ENCODE data around the gene AGRN.
A peak's percentile ranks its signal among the peaks of the same experiment; 100 is the strongest.
"Not testable (repeated sequence)": the region's sequence is repeated elsewhere in the genome, so short reads cannot be mapped to it uniquely, and the experiment has no call there.

AGRN gene

GRCh38 chr1:1068517-1069055 lies 48.7 kb downstream of the AGRN start:
- peak; percentile 81 for DNase-seq

DNA sequence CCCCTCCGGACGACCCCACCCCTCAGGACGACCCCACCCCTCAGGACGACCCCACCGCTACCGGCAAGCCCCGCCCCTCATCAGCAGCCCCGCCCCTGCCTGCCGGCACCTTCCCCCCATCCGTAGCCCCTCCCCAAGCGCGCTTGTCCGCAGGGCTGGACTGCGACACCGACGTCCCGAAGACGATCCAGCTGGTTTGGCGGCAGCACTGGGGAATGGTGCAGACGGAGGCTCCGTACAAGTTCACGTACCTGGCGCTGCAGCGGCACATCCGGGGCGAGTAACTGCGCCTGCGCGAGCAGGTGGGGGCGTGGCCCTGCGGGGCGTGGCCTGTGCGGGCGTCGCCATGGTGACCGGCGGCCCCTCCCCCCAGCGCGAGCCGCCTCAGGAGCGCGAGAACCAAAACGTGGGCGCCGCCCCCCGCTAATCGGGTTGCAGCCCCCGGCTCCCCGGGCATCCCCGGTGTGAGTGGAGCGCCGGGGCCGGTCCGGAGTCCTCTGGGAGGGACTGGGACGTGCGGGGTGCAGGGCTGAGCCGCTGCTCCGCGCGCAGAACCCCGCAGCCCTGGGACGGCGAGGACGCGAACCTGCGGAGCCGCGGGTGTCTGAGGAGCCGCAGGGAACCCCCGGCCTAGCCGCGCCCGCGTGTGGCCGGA lies 49.3 kb downstream of the AGRN start:
- DNase-seq = peak; percentile 85

- no peak for DNase-seq
Measured at GRCh38 chr1:1069711-1070676, 50.1 kb downstream of the AGRN start.

DNA sequence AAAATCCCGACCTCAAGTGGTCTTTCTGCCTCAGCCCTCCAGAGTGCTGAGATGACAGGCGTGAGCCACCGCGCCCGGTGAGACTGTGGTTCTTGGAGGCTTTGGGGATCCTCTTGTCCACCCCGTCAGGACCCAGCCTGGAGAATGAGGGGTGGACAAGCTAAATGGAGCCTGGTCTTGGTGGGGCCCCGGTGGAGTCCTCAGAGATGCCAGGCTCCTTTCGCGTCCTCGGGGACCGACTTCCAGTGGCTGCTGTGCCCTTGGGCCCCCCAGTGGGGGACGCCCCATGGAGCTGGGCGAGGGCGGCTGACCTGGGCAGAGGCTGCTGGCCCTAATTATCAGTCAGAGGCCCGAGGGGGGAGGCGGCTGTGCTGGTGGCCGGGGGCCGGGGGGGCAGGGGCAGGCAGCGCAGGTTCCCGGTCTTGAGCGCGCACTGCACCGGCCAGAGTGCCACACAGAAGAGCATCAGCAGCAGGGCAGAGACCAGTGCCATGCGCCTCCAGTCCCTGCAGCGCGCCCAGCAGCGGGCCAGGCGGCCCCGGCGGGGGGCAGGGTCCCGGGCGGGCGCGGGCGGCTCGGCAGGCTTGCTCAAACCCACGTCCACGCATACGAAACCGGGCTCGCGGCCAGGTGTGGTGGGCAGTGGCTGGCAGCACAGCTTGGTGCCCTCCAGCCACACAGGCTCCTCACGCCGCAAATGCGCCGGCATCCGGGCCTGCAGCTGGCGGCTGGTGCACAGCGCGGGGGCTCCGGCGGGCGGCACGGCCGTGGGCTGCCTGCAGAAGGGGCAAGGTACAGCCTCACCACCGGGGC lies 51.8 kb downstream of the AGRN start:
- DNase-seq = no peak

DNA sequence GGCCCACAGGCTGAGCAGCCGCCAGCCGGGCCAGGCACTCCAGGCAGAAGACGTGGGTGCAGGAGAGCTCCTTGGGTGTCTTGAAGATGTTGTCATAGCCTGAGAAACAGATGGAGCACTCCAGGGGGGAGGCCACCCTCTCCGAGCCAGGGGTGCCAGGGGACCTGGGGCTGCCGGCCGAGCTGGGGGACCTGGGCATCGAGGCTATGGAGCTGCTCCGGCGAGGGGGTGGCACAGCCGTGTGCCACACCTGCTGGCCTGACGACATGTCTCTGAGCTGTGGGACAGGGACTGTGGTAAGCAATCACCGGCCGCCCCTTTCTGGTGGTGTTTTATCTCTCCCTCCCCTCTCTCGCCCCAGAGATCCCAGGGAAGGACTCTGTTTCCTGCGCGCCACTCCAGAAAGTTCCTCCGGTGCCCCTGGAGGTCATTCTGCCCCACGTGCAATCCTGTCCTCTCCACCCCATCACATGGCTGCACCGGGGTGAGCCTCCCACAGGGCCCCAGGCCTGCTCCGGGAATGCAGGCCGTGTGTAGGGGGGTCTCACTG lies 52.5 kb downstream of the AGRN start:
- no peak for DNase-seq

DNA sequence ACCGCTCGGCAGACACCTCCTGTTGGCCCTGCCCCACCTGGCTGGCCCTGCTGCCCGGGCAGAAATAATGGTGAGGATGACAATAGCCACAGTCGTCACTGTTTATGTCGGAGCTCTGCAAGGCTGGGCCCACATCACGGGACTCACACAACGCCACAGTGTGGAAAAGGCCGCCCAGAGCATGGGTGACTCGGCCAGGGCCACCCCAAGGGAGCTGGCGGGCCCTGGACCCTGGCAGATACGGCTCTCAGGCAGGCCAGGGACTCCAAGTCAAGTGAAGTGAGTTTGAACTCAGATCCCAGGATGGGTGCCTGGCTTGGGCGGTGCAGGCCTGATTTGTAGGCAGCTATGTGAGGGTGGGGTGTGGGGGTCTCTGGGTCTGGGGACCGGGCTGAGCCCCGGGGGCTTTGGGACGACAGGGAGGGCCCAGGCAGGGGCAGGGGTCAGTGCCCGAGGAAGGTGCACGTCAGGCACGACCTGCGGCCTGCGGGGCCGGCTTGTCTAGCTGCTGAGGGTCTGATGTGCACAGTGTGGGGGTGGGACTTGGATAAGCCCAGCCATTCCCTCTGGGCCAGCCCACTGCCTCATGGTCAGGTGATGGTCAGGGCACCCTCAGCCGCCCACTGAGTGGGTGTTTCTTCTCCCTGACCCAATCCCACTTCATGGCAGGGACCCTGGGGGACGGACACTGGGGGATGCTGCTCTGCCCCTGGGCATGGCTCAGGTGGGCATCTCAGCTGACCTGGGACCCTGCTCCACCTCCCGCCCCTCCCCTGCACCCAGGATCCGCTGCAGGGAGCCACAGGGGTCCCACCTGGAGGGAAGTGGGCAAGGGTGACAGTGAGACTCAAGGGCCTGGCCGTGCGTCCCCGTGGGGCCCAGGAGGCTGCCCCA lies 53.2 kb downstream of the AGRN start:
- no peak for DNase-seq

DNA sequence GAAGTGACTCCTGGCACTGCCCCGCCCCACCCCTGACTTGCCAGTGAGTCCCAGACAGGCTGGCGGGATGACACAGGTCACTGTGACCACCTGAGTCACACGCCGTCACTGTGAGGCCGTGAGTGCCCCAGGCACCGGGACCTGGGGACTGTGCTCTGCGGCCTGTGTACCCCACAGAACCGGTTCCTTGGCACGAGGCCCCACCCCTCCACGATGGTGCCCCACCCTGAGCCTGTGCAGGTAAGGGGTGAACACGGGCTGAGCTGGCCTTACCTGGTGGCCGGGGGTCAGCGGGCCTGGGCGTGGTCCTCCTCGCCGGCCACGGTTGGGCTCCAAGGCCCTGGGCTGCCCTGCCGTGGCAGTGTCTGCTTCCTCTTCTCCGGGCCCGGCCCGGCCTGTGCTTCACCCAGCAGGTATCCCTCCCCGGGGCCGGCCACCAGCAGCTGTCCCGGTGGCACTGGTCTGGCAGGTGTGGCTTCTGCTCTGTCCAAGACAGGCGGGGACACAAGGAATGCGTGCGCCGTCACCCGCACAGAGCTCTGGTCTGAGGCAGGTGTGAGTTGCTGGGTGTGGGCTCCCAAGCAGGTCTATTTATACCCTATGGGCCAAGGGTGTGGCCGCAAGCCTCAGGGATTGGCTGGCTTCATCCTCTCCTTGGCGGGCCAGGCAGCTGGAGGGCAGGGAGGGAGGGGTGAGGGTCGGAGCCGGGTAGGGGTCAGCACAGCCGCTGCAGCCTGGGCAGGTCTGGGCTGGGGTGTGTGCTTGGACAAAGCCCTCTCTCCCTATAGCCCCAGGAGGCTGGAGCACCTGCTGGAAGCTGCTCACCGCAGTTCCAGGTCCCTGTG lies 54.0 kb downstream of the AGRN start, which contains the start of gene RNF223:
Gene RNF223 (minus strand): TSS at position 564 of the 845 bp plus-strand sequence. CDS start 1,740 bp downstream, outside the sequence.
- DNase-seq = peak; percentile 46

DNA sequence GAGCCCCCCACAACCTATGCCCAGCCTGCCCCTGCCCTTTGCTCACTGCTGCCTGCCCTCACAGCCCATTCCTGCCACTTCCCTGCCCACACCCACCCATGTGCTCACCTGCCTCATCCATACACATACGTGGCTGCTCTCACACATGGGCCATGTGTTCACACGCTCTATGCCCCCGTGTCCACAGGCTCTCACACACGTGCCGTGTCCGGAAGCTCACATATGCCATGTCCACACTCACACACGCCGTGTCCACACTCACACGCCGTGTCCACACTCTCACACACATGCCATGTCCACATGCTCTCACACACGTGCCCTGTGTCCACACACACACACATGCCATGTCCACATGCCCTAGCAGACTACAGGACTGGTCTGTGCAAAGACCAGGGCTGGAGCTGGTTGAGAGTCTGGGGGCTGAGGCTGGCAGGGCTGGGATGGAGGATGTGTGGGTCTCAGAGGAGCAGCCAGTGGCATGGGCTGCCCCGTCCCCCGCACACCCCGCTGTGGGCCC lies 54.8 kb downstream of the AGRN start:
- DNase-seq = no peak

DNA sequence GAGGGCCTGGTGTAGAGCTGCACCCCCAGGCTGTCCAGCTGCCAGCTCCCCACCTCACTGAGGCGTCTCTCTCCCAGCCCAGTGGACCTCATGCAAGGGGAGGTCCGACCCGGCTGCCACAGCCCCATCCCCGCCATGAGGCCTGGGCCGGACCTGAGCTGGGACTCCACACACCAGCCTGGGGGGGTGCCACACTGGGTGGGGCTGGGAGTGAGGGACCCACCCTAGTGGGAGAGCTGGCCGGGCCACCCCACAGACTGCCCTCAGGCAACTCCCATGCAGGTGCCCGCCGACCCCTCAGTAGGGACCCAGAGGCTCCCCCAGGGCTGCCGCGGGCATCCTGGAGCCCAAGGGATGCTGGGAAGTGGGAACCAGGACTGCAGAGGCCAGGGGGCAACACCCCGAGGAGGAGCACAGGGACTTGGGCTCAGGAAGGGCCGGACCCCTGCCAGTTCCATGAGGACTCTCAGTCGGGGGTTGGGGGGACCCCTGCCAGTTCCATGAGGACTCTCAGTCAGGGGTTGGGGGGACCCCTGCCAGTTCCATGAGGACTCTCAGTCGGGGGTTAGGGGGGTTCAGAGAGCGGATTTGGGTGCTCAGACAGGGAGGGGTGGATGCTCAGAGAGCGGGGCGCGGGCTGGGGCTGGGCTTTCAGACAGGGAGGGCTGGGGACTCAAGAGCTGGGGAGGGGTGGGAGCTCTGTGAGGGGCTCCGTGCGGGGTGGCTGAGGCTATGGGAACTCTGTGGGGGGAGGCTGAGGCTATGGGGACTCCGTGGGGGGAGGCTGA lies 55.4 kb downstream of the AGRN start:
- no peak for DNase-seq

DNA sequence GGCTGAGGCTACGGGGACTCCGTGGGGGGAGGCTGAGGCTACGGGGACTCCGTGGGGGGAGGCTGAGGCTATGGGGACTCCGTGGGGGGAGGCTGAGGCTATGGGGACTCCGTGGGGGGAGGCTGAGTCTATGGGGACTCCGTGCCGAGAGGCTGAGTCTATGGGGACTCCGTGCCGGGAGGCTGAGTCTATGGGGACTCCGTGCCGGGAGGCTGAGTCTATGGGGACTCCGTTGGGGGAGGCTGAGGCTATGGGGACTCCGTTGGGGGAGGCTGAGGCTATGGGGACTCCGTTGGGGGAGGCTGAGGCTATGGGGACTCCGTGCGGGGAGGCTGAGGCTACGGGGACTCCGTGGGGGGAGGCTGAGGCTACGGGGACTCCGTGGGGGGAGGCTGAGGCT lies 57.5 kb downstream of the AGRN start:
- not testable (repeated sequence) for DNase-seq

DNA sequence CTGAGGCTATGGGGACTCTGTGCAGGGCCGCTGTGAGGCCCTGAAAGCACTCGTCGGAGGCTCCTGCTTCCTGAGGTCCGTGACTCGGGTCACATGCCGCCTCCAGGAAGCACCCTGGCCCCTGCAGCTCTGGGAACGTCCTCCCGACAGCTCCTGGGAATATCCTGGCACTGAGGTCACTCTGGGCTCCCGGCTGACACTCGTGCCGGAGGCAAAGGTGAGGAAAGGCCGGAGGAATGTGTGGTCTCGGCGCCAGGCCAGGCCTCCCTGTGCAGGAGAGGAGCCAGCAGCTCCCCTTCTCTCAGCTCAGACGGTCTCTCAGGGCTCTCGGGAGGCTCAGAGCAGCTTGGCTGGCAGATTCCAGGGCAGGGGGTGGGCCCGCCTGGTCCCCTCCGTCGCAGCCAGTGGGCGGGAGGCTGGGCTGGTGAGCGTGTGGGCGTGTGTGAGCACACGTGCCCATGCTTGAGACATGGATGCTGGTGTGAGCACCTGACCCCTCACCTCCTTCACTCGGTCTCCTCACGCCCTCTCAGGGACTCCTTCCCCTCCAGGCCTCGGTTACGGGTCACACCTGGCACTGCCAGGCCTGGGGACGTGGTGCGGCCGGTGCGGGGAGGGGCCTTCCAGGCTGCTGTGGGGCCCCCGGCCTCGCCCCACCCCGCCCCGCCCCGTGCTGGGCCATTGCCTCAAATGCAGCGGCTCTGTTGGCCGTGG lies 59.6 kb downstream of the AGRN start:
- peak; percentile 77 for DNase-seq

GRCh38 chr1:1080122-1080757 lies 60.3 kb downstream of the AGRN start:
- DNase-seq = peak; percentile 65

- DNase-seq = no peak
Measured at GRCh38 chr1:1080951-1081310, 61.0 kb downstream of the AGRN start.

DNA sequence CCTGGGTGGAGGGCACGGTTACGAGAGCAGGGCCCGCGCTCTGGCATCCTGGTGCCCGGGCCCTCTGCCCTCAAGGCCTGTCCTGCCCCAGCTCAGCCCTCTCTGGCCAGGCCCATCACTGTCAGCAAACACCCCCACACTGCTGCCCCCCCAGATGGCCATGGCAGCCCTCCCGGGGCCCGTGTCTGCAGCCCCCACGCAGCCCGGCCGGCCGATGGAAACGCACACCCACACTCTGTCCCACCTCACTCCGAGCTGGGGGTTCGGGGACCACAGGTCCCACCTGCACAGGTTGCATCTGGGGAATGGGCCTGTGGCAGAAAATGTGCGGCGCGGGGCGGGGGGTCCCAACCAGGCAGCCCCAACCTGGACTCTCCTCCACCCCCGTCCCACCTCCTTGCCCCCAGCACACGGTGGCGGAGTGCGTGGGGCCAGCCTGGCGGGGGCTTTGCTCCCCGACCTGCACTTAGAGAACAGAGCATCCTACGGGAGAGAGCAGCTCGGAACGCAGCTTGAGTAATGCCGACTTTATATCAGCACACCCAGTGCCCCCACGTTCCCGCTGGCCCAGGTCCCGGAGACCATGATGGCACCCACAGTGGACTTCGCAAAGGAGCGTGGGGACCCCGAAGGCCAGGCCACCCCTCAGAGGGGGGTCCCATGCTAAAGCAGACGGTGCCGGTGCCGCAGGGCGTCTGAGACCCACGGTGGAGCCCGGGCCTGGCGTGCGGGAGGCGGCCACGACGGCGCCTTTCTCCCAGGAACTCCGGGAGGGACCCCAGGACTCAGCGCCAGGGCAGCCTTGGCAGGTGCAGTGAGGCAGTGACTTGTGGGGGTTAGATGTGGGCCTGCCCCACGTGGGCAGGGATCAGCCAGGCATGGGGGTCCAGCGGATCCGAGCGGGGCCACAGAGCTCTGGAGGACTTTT lies 61.7 kb downstream of the AGRN start:
- DNase-seq = no peak

- DNase-seq = no peak
Measured at GRCh38 chr1:1082239-1082775, 62.4 kb downstream of the AGRN start.

GRCh38 chr1:1082776-1083415 lies 63.0 kb downstream of the AGRN start:
- DNase-seq = no peak
